Stimulated activated CD4-positive, alpha-beta T cell treated with anti-CD3 and anti-CD28 coated beads, Interleukin-12 subunit alpha, Interleukin-12 subunit beta, amount 100 ng/mL, for 48 hours (primary cell): ENCODE data around the gene ZBTB2.
"Not testable (repeated sequence)": the region's sequence is repeated elsewhere in the genome, so short reads cannot be mapped to it uniquely, and the experiment has no call there.

Experiments used
- DNase-seq, 3 donors: peaks; one replicate each; pipeline ENCODE4 v3.0.0-alpha.2; 2020; ENCODE audit warnings: low read depth in 2 of 3, low spot score in 1 of 3

The ZBTB2 gene

DNA sequence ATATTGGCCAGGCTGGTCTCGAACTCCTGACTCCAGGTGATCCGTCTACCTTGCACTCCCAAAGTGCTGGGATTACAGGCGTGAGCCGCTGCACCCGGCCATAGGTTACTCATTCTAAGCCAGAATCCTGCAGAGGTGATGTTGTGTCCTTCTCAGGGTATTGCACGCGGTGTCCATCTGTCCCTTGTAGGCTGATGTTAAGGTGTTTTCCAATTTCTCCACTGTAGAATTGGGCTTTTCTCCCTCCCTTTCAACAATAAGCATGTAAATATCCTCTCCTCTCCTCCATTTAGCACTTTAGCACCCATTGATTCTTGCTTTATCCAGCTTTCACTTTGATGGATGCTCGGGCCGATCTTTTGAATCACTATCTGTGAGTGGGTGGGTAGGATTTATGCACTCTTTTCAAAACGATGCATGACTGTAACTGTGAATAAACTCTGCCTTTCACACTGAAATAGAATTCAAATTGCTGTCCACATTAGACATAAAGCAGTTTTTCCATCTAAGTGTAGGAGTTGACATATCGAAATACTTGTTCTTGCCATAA is 52.6 kb downstream of the ZBTB2 start:
- no peak for DNase-seq

DNA sequence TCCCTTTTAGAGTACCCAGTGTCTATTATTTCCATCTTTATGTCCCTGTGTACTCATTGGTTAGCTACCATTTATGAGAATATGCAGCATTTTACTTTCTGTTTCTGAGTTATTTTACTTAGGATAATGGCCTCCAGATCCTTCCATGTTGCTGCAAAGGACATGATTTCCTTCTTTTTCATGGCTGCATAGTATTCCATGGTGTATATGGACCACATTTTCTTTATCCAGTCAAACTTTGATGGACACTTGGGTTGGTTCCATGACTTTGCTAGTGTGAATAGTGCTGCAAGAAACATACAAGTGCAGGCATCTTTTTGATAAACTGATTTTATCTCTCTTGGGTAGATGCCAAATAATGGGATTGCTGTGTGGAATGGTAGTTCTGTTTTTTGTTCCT is 55.4 kb downstream of the ZBTB2 start:
- DNase-seq = no peak

GRCh38 chr6:151330130-151330696 is 61.1 kb downstream of the ZBTB2 start:
- DNase-seq = no peak

DNA sequence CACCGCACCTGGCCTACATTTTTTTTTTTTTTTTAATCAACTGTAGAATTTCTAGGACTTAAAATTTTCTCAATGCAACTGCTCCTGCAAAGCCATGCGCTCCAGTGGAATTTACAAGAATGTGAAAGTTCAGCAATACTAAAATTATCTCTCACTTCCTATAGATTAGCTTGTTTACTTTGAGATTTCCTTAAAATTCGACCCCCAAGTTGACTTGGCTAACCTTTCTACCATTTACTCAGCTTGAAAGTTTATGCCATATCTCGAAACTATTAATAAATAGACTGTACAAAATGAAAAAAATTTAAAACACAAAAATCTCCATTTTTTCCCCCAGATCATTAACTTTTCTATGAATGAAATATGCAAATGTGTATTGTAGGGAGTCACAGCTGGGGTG is 64.3 kb downstream of the ZBTB2 start:
- no peak for DNase-seq

DNA sequence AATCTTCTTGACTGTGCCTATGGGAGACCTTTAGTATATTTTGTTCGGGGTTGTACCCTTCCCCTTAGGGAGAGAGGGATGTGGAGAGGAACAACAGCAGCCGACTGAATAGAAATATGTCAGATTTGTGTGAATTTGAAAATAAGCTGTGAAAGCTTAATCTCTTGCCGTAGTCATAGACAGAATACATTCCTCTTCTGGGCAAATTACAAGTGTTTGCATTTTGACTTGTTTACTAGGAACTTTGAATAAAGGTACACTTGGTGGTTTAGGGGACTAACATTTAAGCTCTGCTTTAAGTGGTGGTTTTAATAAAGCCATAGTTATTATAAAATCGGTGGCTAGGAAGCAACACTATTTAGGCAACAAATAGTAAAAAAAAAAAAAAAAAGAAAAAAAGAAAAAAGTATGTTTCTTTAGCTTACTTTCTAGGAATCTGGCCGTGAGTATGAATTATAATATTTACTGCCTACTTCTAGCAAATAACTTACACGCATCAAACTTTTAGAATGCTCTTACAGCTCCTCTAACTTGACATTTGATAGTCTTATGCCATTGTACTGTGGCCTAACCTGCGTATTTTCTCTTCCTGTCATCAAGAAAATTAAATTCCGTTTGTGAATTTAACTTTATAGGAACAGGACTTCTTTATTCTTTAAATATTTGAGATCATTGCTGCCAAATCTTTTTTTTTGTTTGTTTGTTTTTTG is 65.1 kb downstream of the ZBTB2 start:
- DNase-seq = no peak

GRCh38 chr6:151325075-151326050 is 66.0 kb downstream of the ZBTB2 start:
- no peak for DNase-seq

- no peak for DNase-seq
Observed at GRCh38 chr6:151324488-151324825, 66.9 kb downstream of the ZBTB2 start.

- DNase-seq = peak; percentile 50 to 73 (median 56)
Observed at GRCh38 chr6:151323791-151324487, 67.4 kb downstream of the ZBTB2 start.

DNA sequence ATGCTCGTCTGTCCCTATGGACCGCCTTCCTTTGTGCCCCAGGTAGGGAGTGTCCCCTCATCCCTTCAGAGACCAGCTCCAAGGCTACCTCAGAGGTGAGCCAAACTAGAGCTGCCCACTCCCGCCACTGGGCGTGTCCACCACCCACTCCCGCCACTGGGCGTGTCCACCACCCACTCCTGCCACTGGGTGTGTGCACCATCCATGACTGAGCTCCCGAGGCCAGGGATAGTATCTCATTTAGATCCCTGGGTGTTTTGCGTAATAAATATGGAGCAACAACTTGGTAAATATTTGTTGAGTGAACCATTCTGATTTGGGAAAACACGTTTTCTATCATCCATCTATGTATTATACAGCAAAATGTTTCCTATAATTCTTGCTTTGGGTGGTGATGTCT is 68.8 kb downstream of the ZBTB2 start:
- no peak for DNase-seq

GRCh38 chr6:151321438-151321837 is 69.9 kb downstream of the ZBTB2 start:
- DNase-seq = no peak

- DNase-seq = no peak
Observed at GRCh38 chr6:151320140-151320539, 71.2 kb downstream of the ZBTB2 start.

DNA sequence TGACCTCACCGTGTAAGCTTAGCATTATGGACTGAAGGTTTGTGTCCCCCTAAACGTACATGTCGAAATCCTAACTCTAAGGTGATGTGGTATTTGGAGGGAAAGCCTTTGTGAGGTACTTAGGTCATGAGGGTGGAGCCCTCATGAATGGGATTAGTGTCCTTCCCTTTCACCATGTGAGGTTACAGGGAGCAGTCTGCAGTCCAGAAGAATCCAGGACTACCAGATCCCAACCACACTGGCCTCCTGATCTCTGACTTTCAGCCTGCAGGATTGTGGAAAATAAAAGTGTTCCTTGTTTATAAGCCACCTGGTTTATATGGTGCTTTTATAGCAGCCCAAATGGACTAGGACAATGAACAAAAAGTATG is 73.4 kb downstream of the ZBTB2 start:
- DNase-seq = no peak

DNA sequence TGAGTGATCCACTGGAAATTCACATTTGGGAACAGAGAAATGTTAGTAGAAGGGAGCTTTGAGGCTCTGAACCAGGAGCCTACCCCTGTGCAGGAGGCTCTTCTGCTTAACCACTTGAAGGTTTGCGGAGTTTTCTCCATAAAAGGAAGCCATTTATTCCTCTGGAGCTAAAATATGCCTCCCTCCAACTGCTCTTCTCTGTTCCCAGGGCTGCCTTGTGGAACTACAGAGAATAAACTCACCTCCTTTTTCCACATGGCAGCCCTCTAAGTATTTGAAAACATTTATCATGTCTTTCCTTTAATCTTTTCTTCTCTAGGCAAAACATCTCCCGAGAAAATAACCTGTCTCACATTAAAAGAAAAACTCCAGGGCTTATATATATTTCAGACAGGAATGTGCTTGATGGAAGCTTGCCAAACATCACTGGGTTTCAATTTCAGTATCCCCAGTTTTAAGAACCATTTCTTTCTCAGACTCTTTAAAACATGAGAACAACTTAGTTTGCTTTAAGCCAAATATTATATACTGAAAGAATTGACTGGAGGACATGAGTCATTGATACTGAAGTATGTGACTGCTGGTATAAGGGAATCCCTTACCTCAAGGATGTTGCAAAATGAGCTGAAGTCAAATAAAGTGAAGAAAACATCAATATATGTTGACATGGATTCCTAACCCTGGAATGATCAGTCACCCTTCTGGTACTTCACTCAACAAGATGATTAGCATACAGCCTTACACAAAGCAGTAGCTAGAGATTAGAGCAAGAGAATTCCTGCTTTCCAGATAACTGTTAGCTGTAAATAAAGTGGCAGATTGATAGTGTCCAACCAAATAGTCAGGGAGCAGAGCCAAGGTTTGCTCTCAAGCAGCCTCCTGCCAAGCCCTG is 74.0 kb downstream of the ZBTB2 start:
- DNase-seq = no peak

GRCh38 chr6:151315661-151316060 is 75.7 kb downstream of the ZBTB2 start:
- DNase-seq = not testable (repeated sequence)
